Measurements from ENCODE around the gene NNMT. TPM values are rescaled to one million over a fixed set of nuclear protein-coding genes. Genes with fewer than 3 reads are reported as not detected.

NNMT gene
- total and polyA plus RNA-seq, 9 of the 15 experiments (the other 6 are each of a cell fraction or from before 2014, with no cell fraction given): 6.1 to 15.0 (median 11.2) TPM

GRCh38 chr11:114297806-114298709 is 1.9 kb downstream of the NNMT start (continued):
- TF ChIP-seq SPI1 (IDR thresholded peaks at IDR 0.05; ENCODE audit: borderline replicate concordance, low read depth, low read length) (no peak), PKNOX1 (IDR thresholded peaks at IDR 0.05) (peak; percentile 71), YBX1 (IDR thresholded peaks at IDR 0.05) (no peak), CREB5 (CRISPR knock-in tag; IDR thresholded peaks at IDR 0.05) (no peak), NR2C1 (IDR thresholded peaks at IDR 0.05) (no peak), NR2C1 (tag; IDR thresholded peaks at IDR 0.05) (no peak), NR2C2 (CRISPR knock-in tag; IDR thresholded peaks at IDR 0.05) (no peak), NR2C2 (tag; IDR thresholded peaks at IDR 0.05) (no peak), AFF1 (IDR thresholded peaks at IDR 0.05; ENCODE audit: low read depth in 1 of 2, partially characterized antibody in 2 of 2) (no peak), BHLHE40 (IDR thresholded peaks at IDR 0.05; ENCODE audit: low read length) (0 out of 2 replicates have a peak, but pooled peaks have one; percentile 9), NCOA4 (IDR thresholded peaks at IDR 0.05; ENCODE audit: partially characterized antibody) (no peak), SOX6 (IDR thresholded peaks at IDR 0.05) (no peak), JUN (IDR thresholded peaks at IDR 0.05; ENCODE audit: borderline replicate concordance, low read depth, low read length) (no peak), JUN (CRISPR knock-in tag; IDR thresholded peaks at IDR 0.05; ENCODE audit: borderline replicate concordance) (no peak), GABPB1 (CRISPR knock-in tag; IDR thresholded peaks at IDR 0.05) (no peak; the same call in 1 of the 2 replicates), PHF20 (IDR thresholded peaks at IDR 0.05; ENCODE audit: partially characterized antibody) (no peak), ETS1 (conservative IDR thresholded peaks at IDR 0.05; ENCODE audit: control insufficient read depth, low read depth, low read length) (no peak), SNAPC5 (CRISPR knock-in tag; IDR thresholded peaks at IDR 0.05) (no peak), RB1 (IDR thresholded peaks at IDR 0.05; ENCODE audit: low read depth) (no peak), HNRNPH1 (optimal IDR thresholded peaks at IDR 0.05; ENCODE audit: low read depth, low read length) (no peak), MYNN (IDR thresholded peaks at IDR 0.05) (no peak), MYNN (CRISPR knock-in tag; IDR thresholded peaks at IDR 0.05) (no peak)

Data from K562 (cell line).